MM.1S (cell line): ENCODE measurements around the gene SULT1C4.

ENCODE experiments used
- DNase-seq: peaks from one replicate; pipeline ENCODE4 v3.0.0-alpha.2; 2015
- H2AFZ ChIP-seq: fragments of 300-600 bp; sonication (generic); 2 replicates; pipeline ENCODE4 v1.6.0; 2016; ENCODE audit warnings: antibody characterized with exemption, low read length
- H3F3A ChIP-seq: fragments of 300-600 bp; sonication (generic); 2 replicates; pipeline ENCODE4 v1.6.1; 2016; ENCODE audit warnings: mild to moderate bottlenecking, antibody characterized with exemption, low read length, moderate library complexity, mixed read lengths; ENCODE audit not compliant: insufficient read depth
- H3K27ac ChIP-seq: fragments of 300-600 bp; sonication (generic); 2 replicates; pipeline ENCODE4 v1.5.1; 2016; ENCODE audit warnings: mild to moderate bottlenecking, low read length
- H3K27me3 ChIP-seq: fragments of 300-600 bp; sonication (generic); replicated peaks from 2 replicates; pipeline ENCODE4 v1.6.0; 2016; ENCODE audit warnings: low read length; ENCODE audit not compliant: insufficient read depth
- H3K36me3 ChIP-seq: fragments of 300-600 bp; sonication (generic); replicated peaks from 2 replicates; pipeline ENCODE4 v1.6.1; 2016; ENCODE audit warnings: mild to moderate bottlenecking, low read length, mixed read lengths; ENCODE audit not compliant: insufficient read depth
- H3K4me1 ChIP-seq: fragments of 300-600 bp; sonication (generic); 2 replicates; pipeline ENCODE4 v1.6.1; 2016; ENCODE audit warnings: low read length, mixed read lengths
- H3K4me2 ChIP-seq: fragments of 300-600 bp; sonication (generic); 2 replicates; pipeline ENCODE4 v1.6.0; 2016; ENCODE audit warnings: low read depth, low read length
- H3K4me3 ChIP-seq: fragments of 300-600 bp; sonication (generic); 2 replicates; pipeline ENCODE4 v1.5.1; 2016; ENCODE audit warnings: low read length, mixed read lengths
- H3K79me2 ChIP-seq: fragments of 300-600 bp; sonication (generic); 2 replicates; pipeline ENCODE4 v1.6.1; 2016; ENCODE audit warnings: mixed run types, low read length, mixed read lengths
- H3K9ac ChIP-seq: fragments of 300-600 bp; sonication (generic); 2 replicates; pipeline ENCODE4 v1.6.1; 2016; ENCODE audit warnings: low read length, mixed read lengths
- H3K9me2 ChIP-seq: fragments of 300-600 bp; sonication (generic); replicated peaks from 2 replicates; pipeline ENCODE4 v1.6.1; 2016; ENCODE audit warnings: mild to moderate bottlenecking, low read length, mixed read lengths; ENCODE audit not compliant: insufficient read depth
- H3K9me3 ChIP-seq: fragments of 300-600 bp; sonication (generic); replicated peaks from 2 replicates; pipeline ENCODE4 v1.6.1; 2016; ENCODE audit warnings: mild to moderate bottlenecking, low read length, mixed read lengths; ENCODE audit not compliant: insufficient read depth
- H4K20me1 ChIP-seq: fragments of 300-600 bp; sonication (generic); 2 replicates; pipeline ENCODE4 v1.6.1; 2016; ENCODE audit warnings: mild to moderate bottlenecking, low read length, moderate library complexity, mixed read lengths; ENCODE audit not compliant: insufficient read depth
- EZH2 ChIP-seq: fragments of 300-600 bp; sonication (generic); optimal IDR thresholded peaks from 2 replicates; pipeline ENCODE3; 2017; ENCODE audit warnings: low read depth, mild to moderate bottlenecking, antibody characterized with exemption, low read length, mixed read lengths
- EZH2phosphoT487 ChIP-seq: fragments of 300-600 bp; sonication (generic); IDR thresholded peaks from 2 replicates; pipeline ENCODE4 v1.6.1; 2018; ENCODE audit warnings: antibody characterized with exemption, low read length
- TF ChIP-seq, protein P1 (sequence below): fragments of 300-600 bp; sonication (generic); IDR thresholded peaks from 2 replicates; pipeline ENCODE4 v1.5.1; 2016; ENCODE audit warnings: antibody characterized with exemption, low read length, mixed read lengths

The SULT1C4 gene

DNA sequence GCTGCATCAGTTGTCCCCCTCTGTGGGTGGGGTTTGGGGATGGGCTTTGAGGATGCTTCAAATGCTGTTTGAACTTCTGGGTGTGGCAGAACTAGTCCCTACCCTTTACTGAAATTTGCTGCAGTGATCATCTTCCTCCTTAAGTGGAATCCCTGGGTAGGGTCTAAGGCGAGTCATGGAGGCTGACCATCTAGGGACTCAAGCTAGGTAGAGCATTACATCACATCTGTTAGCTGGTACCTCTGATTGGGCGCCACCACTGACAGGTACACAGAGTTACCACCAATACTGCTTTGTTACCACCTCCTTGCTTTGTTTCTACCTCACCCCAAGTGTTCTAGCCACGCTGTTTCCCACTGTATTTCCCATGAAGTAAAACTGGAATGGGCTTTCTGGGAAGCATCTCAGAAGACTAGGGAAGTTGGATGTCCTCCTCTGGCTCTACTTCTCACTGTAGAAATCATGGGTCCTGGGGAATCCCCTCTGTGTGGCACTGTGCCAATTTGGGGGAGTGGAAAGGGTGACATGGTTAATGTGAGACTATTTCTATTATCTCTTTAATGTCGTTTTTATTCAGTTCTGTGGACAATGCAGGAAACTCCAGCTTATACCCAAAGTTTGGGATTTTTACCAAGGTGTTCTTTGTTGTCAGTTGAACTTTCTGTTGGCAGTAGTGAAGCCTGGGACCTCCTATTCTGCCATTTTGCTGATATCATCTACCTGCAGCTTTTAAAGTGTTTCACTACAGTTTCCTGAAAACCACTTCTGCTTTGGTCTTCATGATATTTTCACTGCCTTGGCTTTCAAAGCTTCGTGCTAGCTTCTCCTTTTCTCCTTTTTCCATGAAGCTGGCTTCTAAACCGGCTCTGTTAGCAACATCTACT is 14.5 kb upstream of the SULT1C4 start:
- peak overlapping the region; percentile 38 for H3K4me2 ChIP-seq

DNA sequence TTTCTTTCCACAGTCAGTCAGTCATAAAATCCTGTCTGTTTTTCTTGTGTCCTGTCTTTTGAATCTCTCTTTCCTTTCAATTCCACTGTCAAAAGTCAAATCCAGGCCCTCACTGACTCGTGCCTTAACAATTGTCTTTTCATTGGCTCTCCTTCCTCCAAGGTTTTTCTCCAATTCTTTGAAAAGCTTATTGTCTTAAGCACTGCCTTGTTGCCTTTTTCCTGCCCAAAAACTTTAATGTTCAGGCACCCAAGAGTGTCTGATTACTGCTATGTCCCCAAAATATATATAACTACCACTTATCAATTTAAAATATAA is 13.9 kb upstream of the SULT1C4 start:
- Histone ChIP-seq H3K4me3 (peak overlapping the region; percentile 3; the same call in 1 of the 2 replicates), H3K27me3 (no peaks in the 10 kb centered on the region), H3K9ac (no peak overlapping the region), H3K27ac (peak overlapping the region; percentile 50; the same call in 1 of the 2 replicates), H3K4me1 (peaks cover 27% of the 10 kb centered on the region), H3K9me2 (no peaks in the 10 kb centered on the region), H3K36me3 (no peaks in the 10 kb centered on the region), H3K9me3 (no peaks in the 10 kb centered on the region), H3K4me2 (peak overlapping the region; percentile 38), H3K79me2 (no peaks in the 10 kb centered on the region), H3F3A (peaks cover 5% of the 10 kb centered on the region), H2AFZ (peak overlapping the region; percentile 63), H4K20me1 (no peaks in the 10 kb centered on the region)
- TF ChIP-seq EZH2phosphoT487 = no peak
- no peak for TF ChIP-seq EZH2
- TF ChIP-seq, protein P1, sequence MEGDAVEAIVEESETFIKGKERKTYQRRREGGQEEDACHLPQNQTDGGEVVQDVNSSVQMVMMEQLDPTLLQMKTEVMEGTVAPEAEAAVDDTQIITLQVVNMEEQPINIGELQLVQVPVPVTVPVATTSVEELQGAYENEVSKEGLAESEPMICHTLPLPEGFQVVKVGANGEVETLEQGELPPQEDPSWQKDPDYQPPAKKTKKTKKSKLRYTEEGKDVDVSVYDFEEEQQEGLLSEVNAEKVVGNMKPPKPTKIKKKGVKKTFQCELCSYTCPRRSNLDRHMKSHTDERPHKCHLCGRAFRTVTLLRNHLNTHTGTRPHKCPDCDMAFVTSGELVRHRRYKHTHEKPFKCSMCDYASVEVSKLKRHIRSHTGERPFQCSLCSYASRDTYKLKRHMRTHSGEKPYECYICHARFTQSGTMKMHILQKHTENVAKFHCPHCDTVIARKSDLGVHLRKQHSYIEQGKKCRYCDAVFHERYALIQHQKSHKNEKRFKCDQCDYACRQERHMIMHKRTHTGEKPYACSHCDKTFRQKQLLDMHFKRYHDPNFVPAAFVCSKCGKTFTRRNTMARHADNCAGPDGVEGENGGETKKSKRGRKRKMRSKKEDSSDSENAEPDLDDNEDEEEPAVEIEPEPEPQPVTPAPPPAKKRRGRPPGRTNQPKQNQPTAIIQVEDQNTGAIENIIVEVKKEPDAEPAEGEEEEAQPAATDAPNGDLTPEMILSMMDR = no peak
- no peak for DNase-seq

More for the DNA sequence above, 14.5 kb upstream of the SULT1C4 start:
- Histone ChIP-seq H3K27ac (peak overlapping the region; percentile 50; the same call in 1 of the 2 replicates), H3K27me3 (no peaks in the 10 kb centered on the region), H4K20me1 (no peaks in the 10 kb centered on the region), H3K9me2 (no peaks in the 10 kb centered on the region), H2AFZ (peak overlapping the region; percentile 63), H3K9ac (no peak overlapping the region), H3K9me3 (no peaks in the 10 kb centered on the region), H3K4me1 (peaks cover 31% of the 10 kb centered on the region), H3F3A (peaks cover 6% of the 10 kb centered on the region), H3K4me3 (peak overlapping the region; percentile 3; the same call in 1 of the 2 replicates), H3K36me3 (no peaks in the 10 kb centered on the region), H3K79me2 (no peaks in the 10 kb centered on the region)
- TF ChIP-seq, protein P1 = no peak
- TF ChIP-seq EZH2phosphoT487 (no peak), EZH2 (no peak)
- DNase-seq = peak; percentile 46

DNA sequence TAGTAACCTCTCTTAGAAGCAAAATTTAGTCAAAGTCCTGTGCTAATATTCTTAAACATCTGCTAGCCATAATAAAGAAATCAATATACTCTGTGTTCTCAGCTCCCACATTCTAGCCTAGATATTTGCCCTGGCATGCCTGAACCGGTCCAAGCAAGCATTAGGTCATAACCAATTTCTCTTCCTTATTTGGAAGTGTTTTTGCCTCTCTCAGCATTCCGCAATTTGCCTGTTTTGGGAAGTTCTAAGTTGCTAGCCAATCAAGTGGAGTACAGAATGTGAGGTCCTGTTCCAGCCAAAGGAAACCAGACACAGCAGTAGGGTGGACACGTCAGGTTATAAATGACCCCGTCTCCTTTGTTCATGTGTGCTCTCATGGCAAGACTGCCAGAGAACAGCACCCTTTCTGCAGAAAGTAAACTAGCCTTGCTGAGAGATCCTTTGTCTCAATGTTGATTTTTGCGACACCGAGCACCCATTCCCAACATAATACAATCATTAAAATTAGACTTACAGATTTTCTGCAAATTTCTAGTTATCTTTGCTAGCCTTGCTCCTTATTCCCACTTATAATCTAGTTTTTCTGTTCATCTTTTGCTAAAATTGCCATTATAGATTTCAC is 13.0 kb upstream of the SULT1C4 start:
- Histone ChIP-seq H3K4me3 (no peak overlapping the region), H3K27me3 (no peaks in the 10 kb centered on the region), H3K9ac (no peak overlapping the region), H3K9me3 (no peaks in the 10 kb centered on the region), H3K4me1 (peaks cover 23% of the 10 kb centered on the region), H3K36me3 (no peaks in the 10 kb centered on the region), H3K9me2 (no peaks in the 10 kb centered on the region), H3K79me2 (no peaks in the 10 kb centered on the region), H3F3A (no peaks in the 10 kb centered on the region; the same call in 1 of the 2 replicates), H3K27ac (no peak overlapping the region), H4K20me1 (no peaks in the 10 kb centered on the region), H2AFZ (no peak overlapping the region), H3K4me2 (no peak overlapping the region)
- DNase-seq = no peak
- TF ChIP-seq EZH2 (no peak), EZH2phosphoT487 (no peak)
- TF ChIP-seq, protein P1 = no peak
